Type B pancreatic cell (in vitro differentiated cells): ENCODE data around the gene CHD6. TPM values are rescaled to one million over a fixed set of nuclear protein-coding genes. Genes with fewer than 3 reads are reported as not detected.

Experiments used
- DNase-seq: peaks from one replicate; pipeline ENCODE4 v3.0.0; 2021; ENCODE audit warnings: mixed read lengths; ENCODE audit not compliant: unreplicated experiment; ENCODE audit errors: extremely low spot score
- H3K27ac Mint-ChIP-seq: 2 replicates; pipeline ENCODE4 v1.8.0; 2021; ENCODE audit warnings: mild to moderate bottlenecking, mixed read lengths
- H3K27me3 Mint-ChIP-seq: 2 replicates; pipeline ENCODE4 v1.8.0; 2021; ENCODE audit warnings: mixed read lengths
- H3K36me3 Mint-ChIP-seq: 2 replicates; pipeline ENCODE4 v1.8.0; 2021; ENCODE audit warnings: mixed read lengths
- H3K4me1 Mint-ChIP-seq: one replicate; pipeline ENCODE4 v1.8.0; 2021; ENCODE audit warnings: mixed read lengths; ENCODE audit not compliant: unreplicated experiment
- H3K4me3 Mint-ChIP-seq: 2 replicates; pipeline ENCODE4 v1.8.0; 2021; ENCODE audit warnings: mild to moderate bottlenecking, mixed read lengths
- H3K9me3 Mint-ChIP-seq: 2 replicates; pipeline ENCODE4 v1.8.0; 2021; ENCODE audit warnings: mixed read lengths
- CTCF ChIP-seq: fragments of 200-600 bp; sonication (generic); conservative IDR thresholded peaks from 2 replicates; pipeline ENCODE4 v1.5.0; 2021; ENCODE audit warnings: antibody characterized with exemption, mild to moderate bottlenecking
- total RNA-seq: library from RNA; stranded (reverse); gene quantifications from 2 replicates; pipeline ENCODE4 v1.2.1, GENCODE V29; 2021; ENCODE audit warnings: low replicate concordance

The CHD6 gene
- total RNA-seq, 1 donor from 2014 or later = 72.6 TPM

GRCh38 chr20:41408986-41409385 lies 209.2 kb downstream of the CHD6 start:
- DNase-seq = no peak
- H3K36me3 Mint-ChIP-seq = peaks cover 40% of the 10 kb centered on the region
- H3K9me3 Mint-ChIP-seq = no peaks in the 10 kb centered on the region
- H3K4me1 Mint-ChIP-seq = peaks cover 15% of the 10 kb centered on the region
- H3K27me3 Mint-ChIP-seq = no peaks in the 10 kb centered on the region
- no peak for TF ChIP-seq CTCF
- no peak overlapping the region for H3K27ac Mint-ChIP-seq
- H3K4me3 Mint-ChIP-seq = no peak overlapping the region

- Mint-ChIP-seq H3K27me3 (no peaks in the 10 kb centered on the region), H3K9me3 (no peaks in the 10 kb centered on the region), H3K4me1 (peaks cover 15% of the 10 kb centered on the region), H3K27ac (no peak overlapping the region), H3K4me3 (no peak overlapping the region), H3K36me3 (peaks cover 34% of the 10 kb centered on the region)
- DNase-seq = no peak
- no peak for TF ChIP-seq CTCF
These were observed 209.9 kb downstream of the CHD6 start for GRCh38 chr20:41408156-41408794.

GRCh38 chr20:41407607-41408006 lies 210.6 kb downstream of the CHD6 start:
- Mint-ChIP-seq H3K9me3 (no peaks in the 10 kb centered on the region), H3K27me3 (no peaks in the 10 kb centered on the region), H3K27ac (no peak overlapping the region), H3K4me3 (no peak overlapping the region), H3K36me3 (peaks cover 32% of the 10 kb centered on the region), H3K4me1 (peaks cover 13% of the 10 kb centered on the region)
- DNase-seq = no peak
- TF ChIP-seq CTCF = no peak

GRCh38 chr20:41406896-41407444 lies 211.2 kb downstream of the CHD6 start:
- H3K36me3 Mint-ChIP-seq = peaks cover 32% of the 10 kb centered on the region
- no peak overlapping the region for H3K27ac Mint-ChIP-seq
- peaks cover 7% of the 10 kb centered on the region for H3K4me1 Mint-ChIP-seq
- TF ChIP-seq CTCF = no peak
- DNase-seq = no peak
- no peak overlapping the region for H3K4me3 Mint-ChIP-seq
- no peaks in the 10 kb centered on the region for H3K9me3 Mint-ChIP-seq
- no peaks in the 10 kb centered on the region for H3K27me3 Mint-ChIP-seq

DNA sequence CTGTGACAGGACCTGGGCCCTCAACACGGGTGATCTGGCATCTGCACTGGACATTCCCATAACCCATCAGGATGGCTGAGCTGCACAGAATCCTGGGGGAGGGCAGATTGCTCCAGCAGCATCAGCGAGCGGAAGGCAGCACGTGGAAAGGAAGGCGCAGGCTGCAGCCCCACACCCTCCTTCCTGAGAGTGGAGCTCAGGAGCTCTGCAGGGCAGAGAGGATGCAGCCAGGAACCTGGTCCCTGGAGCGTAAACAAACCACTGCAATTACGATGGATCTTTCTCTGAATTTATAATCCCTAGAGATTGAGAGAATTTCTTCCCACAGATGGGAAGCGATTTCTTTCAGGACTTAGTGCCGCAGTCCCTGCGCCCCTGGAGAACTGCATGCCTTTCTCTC lies 211.8 kb downstream of the CHD6 start:
- no peak overlapping the region for H3K27ac Mint-ChIP-seq
- H3K4me3 Mint-ChIP-seq = no peak overlapping the region
- DNase-seq = no peak
- H3K9me3 Mint-ChIP-seq = no peaks in the 10 kb centered on the region
- H3K4me1 Mint-ChIP-seq = peaks cover under 1% of the 10 kb centered on the region
- no peak for TF ChIP-seq CTCF
- peaks cover 35% of the 10 kb centered on the region for H3K36me3 Mint-ChIP-seq
- no peaks in the 10 kb centered on the region for H3K27me3 Mint-ChIP-seq
